HCT116 (cell line): Measurements from ENCODE around the gene KIF12. TPM values are rescaled to one million over a fixed set of nuclear protein-coding genes. Genes with fewer than 3 reads are reported as not detected.

Source experiments
- ATAC-seq: fragments of 200-7000 bp; cut with Tn5 transposase; 2 replicates; pipeline ENCODE4 v1.9.1; 2020; ENCODE audit warnings: mild to moderate bottlenecking, moderate library complexity
- BruUV-seq: library from RNA; stranded (reverse); fragments of 400-500 nt; replicated peaks from 2 replicates; lab custom pipeline; 2021; lab: Mats Ljungman, UMichigan
- CTCF ChIA-PET: fragments of 300-600 bp; sonication (Branson Sonifier 250); formaldehyde crosslinking; loops from one replicate; lab custom pipeline; 2021; ENCODE audit warnings: antibody characterized with exemption; lab: Charles Lee
- POLR2A ChIA-PET: fragments of 300-600, 350-600 bp; sonication (Branson Sonifier 250); formaldehyde crosslinking; loops from one replicate; lab custom pipeline; 2021; ENCODE audit warnings: antibody characterized with exemption; lab: Charles Lee
- RAD21 ChIA-PET, 2 experiments: fragments of 300-600 bp; sonication (Branson Sonifier 250); formaldehyde crosslinking; loops; one replicate each; lab custom pipeline; 2023; ENCODE audit warnings: low total read pairs in 2 of 2; ENCODE audit not compliant: uncharacterized antibody in 2 of 2, unreplicated experiment in 2 of 2, low non-redundant PET in 1 of 2; lab: Charles Lee
- DNase-seq: peaks from one replicate; pipeline ENCODE4 v3.0.0-alpha.2; 2010; ENCODE audit warnings: low read depth, low spot score
- H2AFZ ChIP-seq: fragments of 200-600 bp; shearing (Covaris generic), sonication (generic); 2 replicates; pipeline ENCODE4 v1.6.1; 2017; ENCODE audit warnings: low read depth, mixed run types, mixed read lengths, antibody characterized with exemption, low read length; ENCODE audit not compliant: poor library complexity, severe bottlenecking
- H3K27ac ChIP-seq: 2 replicates; pipeline ENCODE4 v1.5.1; 2012; ENCODE audit warnings: low read depth, low read length
- H3K27me3 ChIP-seq: fragments of 200-600 bp; sonication (generic); 2 replicates; pipeline ENCODE4 v1.6.1; 2016; ENCODE audit warnings: mixed run types, low read length, mixed read lengths; ENCODE audit not compliant: insufficient read depth
- H3K36me3 ChIP-seq, 2 experiments: fragments of 200-500 bp in 1 of 2; fragments of 200-600 bp in 1 of 2; sonication (Bioruptor generic) in 1 of 2; sonication (generic) in 1 of 2; 2 replicates each; pipeline versions ENCODE4 v1.5.1 to v1.6.1; 2014 to 2016; ENCODE audit warnings: low read length in 2 of 2, inconsistent platforms in 1 of 2, mixed read lengths in 1 of 2, mixed run types in 1 of 2; ENCODE audit not compliant: insufficient read depth in 2 of 2, control insufficient read depth in 1 of 2
- H3K4me1 ChIP-seq, 2 experiments: fragments of 200-600 bp in 1 of 2; sonication (generic) in 1 of 2; 2 replicates each; pipeline versions ENCODE4 v1.5.1 to v1.6.1; 2012 to 2017; ENCODE audit warnings: low read length in 2 of 2, inconsistent platforms in 1 of 2, mild to moderate bottlenecking in 1 of 2, mixed read lengths in 1 of 2, mixed run types in 1 of 2, moderate library complexity in 1 of 2; ENCODE audit not compliant: insufficient read depth in 2 of 2, control insufficient read depth in 1 of 2
- H3K4me2 ChIP-seq: fragments of 200-600 bp; sonication (generic); 2 replicates; pipeline ENCODE4 v1.6.1; 2017; ENCODE audit warnings: mixed run types, low read length, mixed read lengths
- H3K4me3 ChIP-seq, 2 experiments: fragments of 200-600 bp in 1 of 2; sonication (generic) in 1 of 2; replicated peaks in 1 of 2; 2 replicates each; pipeline ENCODE4 v1.5.1; 2011 to 2016; ENCODE audit warnings: low read length in 2 of 2, control low read depth in 1 of 2, low read depth in 1 of 2, mild to moderate bottlenecking in 1 of 2, mixed read lengths in 1 of 2, mixed run types in 1 of 2
- H3K79me2 ChIP-seq: fragments of 200-600 bp; sonication (generic); 2 replicates; pipeline ENCODE4 v1.6.1; 2017; ENCODE audit warnings: mild to moderate bottlenecking, mixed run types, low read length, moderate library complexity, mixed read lengths; ENCODE audit not compliant: insufficient read depth
- H3K9ac ChIP-seq: fragments of 200-600 bp; sonication (generic); 2 replicates; pipeline ENCODE4 v1.6.1; 2016; ENCODE audit warnings: low read length, mixed read lengths
- H3K9me2 ChIP-seq: fragments of 200-600 bp; sonication (generic), shearing (Covaris generic); 2 replicates; pipeline ENCODE4 v1.6.1; 2017; ENCODE audit warnings: mixed run types, mild to moderate bottlenecking, moderate library complexity; ENCODE audit not compliant: insufficient read depth
- H3K9me3 ChIP-seq, 2 experiments: fragments of 200-500 bp in 1 of 2; fragments of 200-600 bp in 1 of 2; sonication (Bioruptor generic) in 1 of 2; sonication (generic) in 1 of 2; 2 replicates each; pipeline ENCODE4 v1.6.1; 2014 to 2017; ENCODE audit warnings: low read length in 2 of 2, mixed read lengths in 2 of 2, inconsistent platforms in 1 of 2, low read depth in 1 of 2, mild to moderate bottlenecking in 1 of 2, mixed run types in 1 of 2, moderate library complexity in 1 of 2; ENCODE audit not compliant: control insufficient read depth in 1 of 2, insufficient read depth in 1 of 2
- H4K20me1 ChIP-seq: fragments of 200-600 bp; sonication (generic), shearing (Covaris generic); 2 replicates; pipeline ENCODE4 v1.6.1; 2017; ENCODE audit warnings: mixed run types, mild to moderate bottlenecking, moderate library complexity; ENCODE audit not compliant: insufficient read depth
- ATF3 ChIP-seq: IDR thresholded peaks from 2 replicates; pipeline ENCODE4 v1.6.1; 2012
- EZH2phosphoT487 ChIP-seq: fragments of 200-600 bp; IDR thresholded peaks from 2 replicates; pipeline ENCODE4 v1.6.1; 2018; ENCODE audit warnings: antibody characterized with exemption, borderline replicate concordance
- SIN3A ChIP-seq: IDR thresholded peaks from 2 replicates; pipeline ENCODE4 v1.6.1; 2012; ENCODE audit warnings: low read depth
- SP1 ChIP-seq: IDR thresholded peaks from 2 replicates; pipeline ENCODE4 v1.6.1; 2012; ENCODE audit warnings: low read depth
- SRF ChIP-seq: IDR thresholded peaks from 2 replicates; pipeline ENCODE4 v1.6.1; 2012; ENCODE audit warnings: low read depth
- ZBTB33 ChIP-seq: IDR thresholded peaks from 2 replicates; pipeline ENCODE4 v1.6.1; 2011; ENCODE audit warnings: mild to moderate bottlenecking, low read length, moderate library complexity; ENCODE audit not compliant: insufficient replicate concordance; ENCODE audit errors: extremely low read depth
- ZNF274 ChIP-seq: fragments of 200-500 bp; sonication (Bioruptor generic); IDR thresholded peaks from 2 replicates; pipeline ENCODE4 v1.6.1; 2014; ENCODE audit warnings: mild to moderate bottlenecking, low read depth, low read length, inconsistent platforms
- intact Hi-C: fragments of 100-400 bp; cut with micrococcal nuclease; formaldehyde crosslinking; loops from 2 replicates; pipeline ENCODE4 v1.10.0; 2022
- total RNA-seq: library from RNA; stranded (reverse); gene quantifications from one replicate; pipeline ENCODE4 v1.2.1, GENCODE V29; 2021; ENCODE audit not compliant: unreplicated experiment

KIF12 gene
- total RNA-seq, 1 experiment from 2014 or later, result 6.4 TPM

GRCh38 chr9:114080773-114081440 is 18.2 kb downstream of the KIF12 start:
- peaks cover 1% of the 10 kb centered on the region; the same call in 1 of the 2 replicates for H3K27me3 ChIP-seq
- H4K20me1 ChIP-seq, result no peaks in the 10 kb centered on the region
- RAD21 ChIA-PET, result no interaction called here
- CTCF ChIA-PET, result interaction anchor here (2.1 to 2.4 kb wide), 2 partner anchors 15 to 210 kb away, joined by 17 to 41 read pairs; no protein-coding TSS in a partner anchor
- no peak overlapping the region for H3K27ac ChIP-seq
- H3K4me3 ChIP-seq, result no peak overlapping the region
- BruUV-seq, result no TSS peak
- intact Hi-C loops, result no loop called here
- H3K9me2 ChIP-seq, result no peaks in the 10 kb centered on the region
- H2AFZ ChIP-seq, result no peak overlapping the region
- TF ChIP-seq EZH2phosphoT487 (no peak), SP1 (no peak), ATF3 (no peak)
- no peaks in the 10 kb centered on the region for H3K79me2 ChIP-seq
- POLR2A ChIA-PET, result no interaction called here
- no peaks in the 10 kb centered on the region for H3K36me3 ChIP-seq
- H3K9ac ChIP-seq, result no peak overlapping the region
- no peaks in the 10 kb centered on the region for H3K9me3 ChIP-seq
- DNase-seq (no peak), ATAC-seq (no peak)
- H3K4me1 ChIP-seq, result no peaks in the 10 kb centered on the region
- no peak overlapping the region for H3K4me2 ChIP-seq

- DNase-seq (no peak), ATAC-seq (no peak)
- ChIA-PET POLR2A (no interaction called here), RAD21 (no interaction called here), CTCF (no interaction called here)
- Histone ChIP-seq H3K9me2 (no peaks in the 10 kb centered on the region), H3K4me1 (no peaks in the 10 kb centered on the region), H3K9me3 (no peaks in the 10 kb centered on the region), H3K4me2 (no peak overlapping the region), H3K79me2 (no peaks in the 10 kb centered on the region), H3K9ac (no peak overlapping the region), H3K27me3 (peaks cover 7% of the 10 kb centered on the region; the same call in 1 of the 2 replicates), H3K4me3 (no peak overlapping the region), H3K36me3 (no peaks in the 10 kb centered on the region), H4K20me1 (no peaks in the 10 kb centered on the region), H2AFZ (no peak overlapping the region), H3K27ac (no peak overlapping the region)
- intact Hi-C loops, result no loop called here
- TF ChIP-seq SRF (no peak), SIN3A (no peak), SP1 (no peak), ZBTB33 (no peak), ZNF274 (no peak)
- no TSS peak for BruUV-seq
Measured at GRCh38 chr9:114080195-114080772, 18.8 kb downstream of the KIF12 start.
